GM12878 (cell line): ENCODE results near the gene PDE11A. TPM values are rescaled to one million over a fixed set of nuclear protein-coding genes. Genes with fewer than 3 reads are reported as not detected.

ENCODE experiments used
- ATAC-seq: fragments of 200-7000 bp; cut with Tn5 transposase; 3 replicates; pipeline ENCODE4 v1.9.1; 2020; ENCODE audit warnings: mild to moderate bottlenecking, moderate library complexity
- BruUV-seq: library from RNA; stranded (reverse); fragments of 400-500 nt; replicated peaks from 2 replicates; lab custom pipeline; 2021; lab: Mats Ljungman, UMichigan
- CTCF ChIA-PET: fragments of 300-600 bp; sonication (Branson Sonifier 250); formaldehyde crosslinking; extraction: SDS; loops from one replicate; lab custom pipeline; 2021; ENCODE audit warnings: inconsistent platforms; lab: Yijun Ruan, JAX
- POLR2A ChIA-PET: fragments of 350-600 bp; formaldehyde crosslinking; extraction: SDS; loops from one replicate; lab custom pipeline; 2021; ENCODE audit warnings: inconsistent platforms; lab: Charles Lee
- RAD21 ChIA-PET: fragments of 300-600 bp; sonication (Branson Sonifier 250); formaldehyde crosslinking; loops from one replicate; lab custom pipeline; 2023; ENCODE audit warnings: antibody characterized with exemption; ENCODE audit not compliant: unreplicated experiment; lab: Charles Lee
- SMC1A ChIA-PET: fragments of 300-600 bp; sonication (Branson Sonifier 250); formaldehyde crosslinking; loops from one replicate; lab custom pipeline; 2023; ENCODE audit not compliant: unreplicated experiment, uncharacterized antibody; lab: Charles Lee
- DNase-seq: peaks from one replicate; pipeline ENCODE4 v3.0.0-alpha.2; 2011; ENCODE audit warnings: low read depth, low spot score
- FAIRE-seq: peaks from 3 replicates; lab custom pipeline; 2011; peaks lifted over from hg19 to GRCh38; lab: Jason Lieb, UNC
- H2AFZ ChIP-seq: 2 replicates; pipeline ENCODE4 v1.6.0; 2011; ENCODE audit warnings: low read depth, low read length, control low read depth; ENCODE audit not compliant: control insufficient read depth
- H3K27ac ChIP-seq: 2 replicates; pipeline ENCODE4 v1.5.1; 2011; ENCODE audit warnings: control low read depth; ENCODE audit not compliant: control insufficient read depth, insufficient read depth
- H3K27me3 ChIP-seq, 2 experiments: replicated peaks in 1 of 2; 2 replicates each; pipeline versions ENCODE4 v1.6.0 to v1.6.1; 2011; ENCODE audit warnings: low read length in 1 of 2; ENCODE audit not compliant: control insufficient read depth in 2 of 2, insufficient read depth in 2 of 2
- H3K36me3 ChIP-seq, 2 experiments: 2 replicates each; pipeline ENCODE4 v1.5.1; 2011; ENCODE audit warnings: low read length in 1 of 2; ENCODE audit not compliant: control insufficient read depth in 2 of 2, insufficient read depth in 2 of 2
- H3K4me1 ChIP-seq: 2 replicates; pipeline ENCODE4 v1.6.1; 2011; ENCODE audit warnings: mild to moderate bottlenecking, low read length, moderate library complexity, mixed read lengths; ENCODE audit not compliant: control insufficient read depth, insufficient read depth
- H3K4me2 ChIP-seq: 2 replicates; pipeline ENCODE4 v1.6.0; 2011; ENCODE audit warnings: control low read depth; ENCODE audit not compliant: control insufficient read depth, insufficient read depth
- H3K4me3 ChIP-seq: fragments of 200-600 bp; sonication (generic); 2 replicates; pipeline ENCODE4 v1.5.1; 2016
- H3K79me2 ChIP-seq: 2 replicates; pipeline ENCODE4 v1.6.0; 2011; ENCODE audit warnings: low read length; ENCODE audit not compliant: control insufficient read depth, insufficient read depth
- H3K9ac ChIP-seq: 2 replicates; pipeline ENCODE4 v1.8.0; 2011; ENCODE audit warnings: low read length, control low read depth, mixed read lengths; ENCODE audit not compliant: control insufficient read depth, insufficient read depth
- H3K9me3 ChIP-seq: replicated peaks from 3 replicates; pipeline ENCODE4 v1.5.1; 2011; ENCODE audit warnings: mild to moderate bottlenecking, low read length; ENCODE audit not compliant: control insufficient read depth, insufficient read depth
- H4K20me1 ChIP-seq: 2 replicates; pipeline ENCODE4 v1.6.0; 2011; ENCODE audit not compliant: control insufficient read depth, insufficient read depth
- DPF2 ChIP-seq: fragments of 450-650 bp; IDR thresholded peaks from 2 replicates; pipeline ENCODE4 v1.6.1; 2017; ENCODE audit warnings: mild to moderate bottlenecking
- ELK1 ChIP-seq: IDR thresholded peaks from 2 replicates; pipeline ENCODE4 v1.6.1; 2012; ENCODE audit warnings: low read depth, low read length, improper control_type of control experiment
- FOXK2 ChIP-seq: fragments of 450-650 bp; IDR thresholded peaks from 2 replicates; pipeline ENCODE4 v1.6.1; 2017; ENCODE audit warnings: mild to moderate bottlenecking, moderate library complexity
- IKZF1 ChIP-seq: fragments of 450-650 bp; conservative IDR thresholded peaks from 2 replicates; pipeline ENCODE4 v1.6.1; 2017; ENCODE audit warnings: antibody characterized with exemption, mild to moderate bottlenecking
- PAX8 ChIP-seq: fragments of 450-650 bp; IDR thresholded peaks from 2 replicates; pipeline ENCODE4 v1.6.1; 2017; ENCODE audit warnings: mild to moderate bottlenecking, moderate library complexity
- PKNOX1 ChIP-seq: fragments of 450-650 bp; IDR thresholded peaks from 2 replicates; pipeline ENCODE4 v1.6.1; 2016; ENCODE audit warnings: mild to moderate bottlenecking
- TARDBP ChIP-seq: IDR thresholded peaks from 2 replicates; pipeline ENCODE4 v1.6.1; 2016; ENCODE audit warnings: borderline replicate concordance
- ZNF207 ChIP-seq: fragments of 450-650 bp; IDR thresholded peaks from 2 replicates; pipeline ENCODE4 v1.6.1; 2014; ENCODE audit warnings: antibody characterized with exemption, mild to moderate bottlenecking, borderline replicate concordance
- WGBS: methylation state at CpG from one replicate; pipeline ENCODE4 v1.1.6; 2016; ENCODE audit warnings: low lambda C conversion rate; ENCODE audit not compliant: insufficient replicate concordance, insufficient coverage; ENCODE audit errors: missing lambda C conversion rate; 5-methylcytosine and 5-hydroxymethylcytosine counted together
- in situ Hi-C: fragments of 300-500 bp; cut with MboI; formaldehyde crosslinking; loops from 9 replicates; pipeline ENCODE4 v1.14.3; 2018; ENCODE audit warnings: mixed read lengths
- intact Hi-C: fragments of 100-400 bp; cut with micrococcal nuclease; formaldehyde crosslinking; loops from one replicate; pipeline ENCODE4 v1.14.2; 2022; ENCODE audit not compliant: unreplicated experiment
- polyA plus RNA-seq, 11 experiments: library from polyadenylated mRNA; depleted of rRNA in 4 of 11; unstranded in 6 of 11; stranded (reverse) in 5 of 11; fragments of >200 nt; fragmentation: Nextera tagmentation in 4 of 11; fragmentation: Illumina TruSeq in 1 of 11; extraction: Ambion mirVana in 4 of 11; extraction: Trizol in 1 of 11; gene quantifications; 1 replicate in 1 of 11; 2 replicates in 10 of 11; pipeline versions ENCODE4 v1.2.1 to v1.2.3, GENCODE V29; 2011 to 2016; ENCODE audit warnings: inconsistent platforms in 2 of 11, missing spikeins in 2 of 11, low read depth in 1 of 11
- total RNA-seq, 4 experiments: library from RNA; depleted of rRNA in 3 of 4; stranded (reverse); fragments of >200 nt in 3 of 4; fragmentation: Illumina TruSeq in 1 of 4; extraction: Trizol in 1 of 4; gene quantifications; 2 replicates each; pipeline versions ENCODE4 v1.2.1 to v1.2.3, GENCODE V29; 2013 to 2021
- TF ChIP-seq, protein P1 (sequence below): IDR thresholded peaks from 2 replicates; pipeline ENCODE4 v1.6.1; 2012; ENCODE audit warnings: low read depth, low read length, improper control_type of control experiment

PDE11A gene
- total and polyA plus RNA-seq, 10 of the 15 experiments (the other 5 are each of a cell fraction or from before 2014, with no cell fraction given), result 0.01 to 0.17 (median 0.06) TPM; not detected in 5

- 29% methylated on average over 1 of the region's 1 CpG for WGBS
- Histone ChIP-seq H3K4me3 (no peak overlapping the region), H2AFZ (no peak overlapping the region), H3K9ac (no peak overlapping the region), H3K27me3 (no peaks in the 10 kb centered on the region), H4K20me1 (no peaks in the 10 kb centered on the region), H3K79me2 (no peaks in the 10 kb centered on the region), H3K4me2 (no peak overlapping the region), H3K36me3 (no peaks in the 10 kb centered on the region), H3K9me3 (no peaks in the 10 kb centered on the region), H3K4me1 (no peaks in the 10 kb centered on the region), H3K27ac (no peak overlapping the region)
- no peak for DNase-seq
- intact Hi-C loops (no loop called here), in situ Hi-C loops (no loop called here)
- TF ChIP-seq PAX8 (no peak), ZNF207 (no peak), TARDBP (no peak), DPF2 (no peak), IKZF1 (no peak), ELK1 (no peak), FOXK2 (no peak), PKNOX1 (no peak)
- TF ChIP-seq, protein P1, sequence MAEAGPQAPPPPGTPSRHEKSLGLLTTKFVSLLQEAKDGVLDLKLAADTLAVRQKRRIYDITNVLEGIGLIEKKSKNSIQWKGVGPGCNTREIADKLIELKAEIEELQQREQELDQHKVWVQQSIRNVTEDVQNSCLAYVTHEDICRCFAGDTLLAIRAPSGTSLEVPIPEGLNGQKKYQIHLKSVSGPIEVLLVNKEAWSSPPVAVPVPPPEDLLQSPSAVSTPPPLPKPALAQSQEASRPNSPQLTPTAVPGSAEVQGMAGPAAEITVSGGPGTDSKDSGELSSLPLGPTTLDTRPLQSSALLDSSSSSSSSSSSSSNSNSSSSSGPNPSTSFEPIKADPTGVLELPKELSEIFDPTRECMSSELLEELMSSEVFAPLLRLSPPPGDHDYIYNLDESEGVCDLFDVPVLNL, result no peak
- SMC1A ChIA-PET, result interaction anchor here (0.6 kb wide), 1 partner anchor 285 kb away, joined by 3 read pairs; no protein-coding TSS in a partner anchor
- RAD21 ChIA-PET, result no interaction called here
- FAIRE-seq, result no peak
- POLR2A ChIA-PET, result no interaction called here
- no TSS peak for BruUV-seq
- CTCF ChIA-PET, result no interaction called here
- no peak for ATAC-seq
These were observed 158.3 kb downstream of the PDE11A start for GRCh38 chr2:177914247-177914646.
